Smooth muscle cell (in vitro differentiated cells): ENCODE data around the gene CCDC146. TPM values are rescaled to one million over a fixed set of nuclear protein-coding genes. Genes with fewer than 3 reads are reported as not detected.

Experiments
- DNase-seq: peaks from one replicate; lab custom pipeline; 2025; ENCODE audit not compliant: unreplicated experiment; lab: John Stamatoyannopoulos, UW
- H2AFZ ChIP-seq: fragments of 200-600 bp; sonication (generic); 2 replicates; pipeline ENCODE4 v1.6.0; 2016; ENCODE audit warnings: antibody characterized with exemption, low read depth, mild to moderate bottlenecking
- H3F3A ChIP-seq: fragments of 200-600 bp; sonication (generic); 2 replicates; pipeline ENCODE4 v1.6.0; 2017; ENCODE audit warnings: antibody characterized with exemption, low read depth
- H3K27ac ChIP-seq: fragments of 200-600 bp; sonication (generic); 2 replicates; pipeline ENCODE4 v1.5.1; 2016; ENCODE audit warnings: low read depth, mild to moderate bottlenecking
- H3K27me3 ChIP-seq: fragments of 200-600 bp; sonication (generic); 2 replicates; pipeline ENCODE4 v1.6.1; 2016; ENCODE audit warnings: low read depth, mild to moderate bottlenecking
- H3K36me3 ChIP-seq: fragments of 200-600 bp; sonication (generic); 2 replicates; pipeline ENCODE4 v1.5.1; 2016; ENCODE audit warnings: low read depth
- H3K4me1 ChIP-seq: fragments of 200-600 bp; sonication (generic); 2 replicates; pipeline ENCODE4 v1.5.1; 2016; ENCODE audit warnings: low read depth
- H3K4me2 ChIP-seq: fragments of 200-600 bp; sonication (generic); 2 replicates; pipeline ENCODE4 v1.6.0; 2016; ENCODE audit warnings: mild to moderate bottlenecking
- H3K4me3 ChIP-seq: fragments of 200-600 bp; sonication (generic); 2 replicates; pipeline ENCODE4 v1.5.1; 2016; ENCODE audit warnings: mild to moderate bottlenecking
- H3K79me2 ChIP-seq: fragments of 200-600 bp; sonication (generic); 2 replicates; pipeline ENCODE4 v1.6.0; 2016; ENCODE audit warnings: low read depth, mild to moderate bottlenecking
- H3K9ac ChIP-seq: fragments of 200-600 bp; sonication (generic); 2 replicates; pipeline ENCODE4 v1.6.0; 2016; ENCODE audit warnings: low read depth
- H3K9me3 ChIP-seq: fragments of 200-600 bp; sonication (generic); replicated peaks from 2 replicates; pipeline ENCODE4 v1.5.1; 2016; ENCODE audit warnings: low read depth
- H4K20me1 ChIP-seq: fragments of 200-600 bp; sonication (generic); 2 replicates; pipeline ENCODE4 v1.6.0; 2016; ENCODE audit warnings: low read depth
- WGBS: methylation state at CpG from one replicate; pipeline ENCODE4 v1.1.7; 2016; ENCODE audit warnings: low lambda C conversion rate; 5-methylcytosine and 5-hydroxymethylcytosine counted together
- polyA plus RNA-seq: library from polyadenylated mRNA; unstranded; fragments of >200 nt; fragmentation: Nextera tagmentation; extraction: Ambion mirVana; gene quantifications from 2 replicates; pipeline ENCODE4 v1.2.1, GENCODE V29; 2016
- total RNA-seq: library from RNA; depleted of rRNA; stranded (reverse); fragments of >200 nt; gene quantifications from 2 replicates; pipeline ENCODE4 v1.2.3, GENCODE V29; 2014
- TF ChIP-seq, protein P1 (sequence below): fragments of 200-600 bp; sonication (generic); IDR thresholded peaks from 2 replicates; pipeline ENCODE4 v1.5.1; 2017; ENCODE audit warnings: borderline replicate concordance, mild to moderate bottlenecking, antibody characterized with exemption; ENCODE audit not compliant: insufficient read depth, poor library complexity, severe bottlenecking

The CCDC146 gene
- total and polyA plus RNA-seq, 2 experiments from 2014 or later, result 0.77 to 7.3 TPM

GRCh38 chr7:77327932-77328628, 205.7 kb downstream of the CCDC146 start:
- H3F3A ChIP-seq, result no peaks in the 10 kb centered on the region
- H3K4me3 ChIP-seq, result no peak overlapping the region
- H3K27me3 ChIP-seq, result no peaks in the 10 kb centered on the region
- no peak overlapping the region for H3K9ac ChIP-seq
- no peaks in the 10 kb centered on the region for H3K36me3 ChIP-seq
- peak overlapping the region; percentile 1 for H3K27ac ChIP-seq
- H3K9me3 ChIP-seq, result no peaks in the 10 kb centered on the region
- H3K4me1 ChIP-seq, result no peaks in the 10 kb centered on the region
- no peaks in the 10 kb centered on the region for H4K20me1 ChIP-seq
- TF ChIP-seq, protein P1, sequence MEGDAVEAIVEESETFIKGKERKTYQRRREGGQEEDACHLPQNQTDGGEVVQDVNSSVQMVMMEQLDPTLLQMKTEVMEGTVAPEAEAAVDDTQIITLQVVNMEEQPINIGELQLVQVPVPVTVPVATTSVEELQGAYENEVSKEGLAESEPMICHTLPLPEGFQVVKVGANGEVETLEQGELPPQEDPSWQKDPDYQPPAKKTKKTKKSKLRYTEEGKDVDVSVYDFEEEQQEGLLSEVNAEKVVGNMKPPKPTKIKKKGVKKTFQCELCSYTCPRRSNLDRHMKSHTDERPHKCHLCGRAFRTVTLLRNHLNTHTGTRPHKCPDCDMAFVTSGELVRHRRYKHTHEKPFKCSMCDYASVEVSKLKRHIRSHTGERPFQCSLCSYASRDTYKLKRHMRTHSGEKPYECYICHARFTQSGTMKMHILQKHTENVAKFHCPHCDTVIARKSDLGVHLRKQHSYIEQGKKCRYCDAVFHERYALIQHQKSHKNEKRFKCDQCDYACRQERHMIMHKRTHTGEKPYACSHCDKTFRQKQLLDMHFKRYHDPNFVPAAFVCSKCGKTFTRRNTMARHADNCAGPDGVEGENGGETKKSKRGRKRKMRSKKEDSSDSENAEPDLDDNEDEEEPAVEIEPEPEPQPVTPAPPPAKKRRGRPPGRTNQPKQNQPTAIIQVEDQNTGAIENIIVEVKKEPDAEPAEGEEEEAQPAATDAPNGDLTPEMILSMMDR, result no peak
- 79% methylated on average over 6 of the region's 6 CpGs for WGBS
- no peak for DNase-seq
- H3K79me2 ChIP-seq, result no peaks in the 10 kb centered on the region
- no peak overlapping the region for H2AFZ ChIP-seq
- no peak overlapping the region for H3K4me2 ChIP-seq

DNA sequence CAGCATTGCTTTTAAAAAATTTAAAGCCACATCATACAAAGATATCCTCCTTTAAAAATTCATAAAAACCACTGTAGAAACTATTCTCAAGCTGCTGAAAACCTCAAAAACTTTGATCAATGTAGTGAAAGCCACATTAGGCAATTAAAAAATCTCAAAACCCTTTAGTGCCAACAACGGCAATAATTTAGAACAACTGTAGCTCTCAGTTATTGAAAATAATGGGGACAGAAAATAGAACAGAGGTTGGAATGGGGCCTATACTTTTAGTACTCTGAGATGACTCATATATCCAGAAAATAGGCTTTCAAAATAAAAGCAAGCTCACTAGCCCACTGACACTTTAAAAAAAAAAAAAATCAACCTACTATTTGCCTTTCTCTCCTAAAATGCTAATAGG, 206.3 kb downstream of the CCDC146 start:
- DNase-seq, result no peak
- peak overlapping the region; percentile 1 for H3K27ac ChIP-seq
- no peaks in the 10 kb centered on the region for H3K27me3 ChIP-seq
- H3K79me2 ChIP-seq, result no peaks in the 10 kb centered on the region
- no peaks in the 10 kb centered on the region for H3K9me3 ChIP-seq
- TF ChIP-seq, protein P1, result no peak
- H4K20me1 ChIP-seq, result no peaks in the 10 kb centered on the region
- no peaks in the 10 kb centered on the region for H3K36me3 ChIP-seq
- H3K9ac ChIP-seq, result no peak overlapping the region
- no peak overlapping the region for H3K4me3 ChIP-seq
- H3K4me1 ChIP-seq, result no peaks in the 10 kb centered on the region
- H2AFZ ChIP-seq, result no peak overlapping the region
- WGBS, result 84% methylated on average over 1 of the region's 1 CpG
- no peaks in the 10 kb centered on the region for H3F3A ChIP-seq
- no peak overlapping the region for H3K4me2 ChIP-seq

- no peak for DNase-seq
- no peaks in the 10 kb centered on the region for H3K9me3 ChIP-seq
- H3K79me2 ChIP-seq, result no peaks in the 10 kb centered on the region
- no peak overlapping the region for H3K4me2 ChIP-seq
- no peaks in the 10 kb centered on the region for H4K20me1 ChIP-seq
- no peaks in the 10 kb centered on the region for H3F3A ChIP-seq
- H3K4me1 ChIP-seq, result no peaks in the 10 kb centered on the region
- H3K27me3 ChIP-seq, result no peaks in the 10 kb centered on the region
- TF ChIP-seq, protein P1, result no peak
- no peak overlapping the region for H3K9ac ChIP-seq
- 95% methylated on average over 4 of the region's 4 CpGs for WGBS
- no peak overlapping the region for H3K27ac ChIP-seq
- H3K36me3 ChIP-seq, result no peaks in the 10 kb centered on the region
- no peak overlapping the region for H3K4me3 ChIP-seq
- no peak overlapping the region for H2AFZ ChIP-seq
Observed at GRCh38 chr7:77329466-77330168, 207.2 kb downstream of the CCDC146 start.
